HUES48 (cell line): ENCODE results near the gene NRARP.
A peak's percentile ranks its signal among the peaks of the same experiment; 100 is the strongest.

Source experiments
- H3K27ac ChIP-seq: one replicate; pipeline ENCODE4 v1.7.0; 2013; ENCODE audit warnings: low read depth, low read length, inconsistent platforms
- H3K27me3 ChIP-seq: 2 replicates; pipeline ENCODE4 v1.6.1; 2013; ENCODE audit warnings: mild to moderate bottlenecking, low read length; ENCODE audit not compliant: control insufficient read depth, insufficient read depth
- H3K36me3 ChIP-seq: 2 replicates; pipeline ENCODE4 v1.6.1; 2013; ENCODE audit warnings: low read length; ENCODE audit not compliant: control insufficient read depth, insufficient read depth
- H3K4me1 ChIP-seq: 2 replicates; pipeline ENCODE4 v1.6.1; 2013; ENCODE audit warnings: mild to moderate bottlenecking, low read length; ENCODE audit not compliant: control insufficient read depth, insufficient read depth
- H3K4me3 ChIP-seq: 2 replicates; pipeline ENCODE4 v1.5.1; 2013; ENCODE audit warnings: mild to moderate bottlenecking, low read depth, low read length
- H3K9ac ChIP-seq: 2 replicates; pipeline ENCODE4 v1.6.1; 2013; ENCODE audit warnings: mild to moderate bottlenecking, low read depth, low read length, moderate library complexity
- H3K9me3 ChIP-seq: 2 replicates; pipeline ENCODE4 v1.6.1; 2013; ENCODE audit warnings: low read length; ENCODE audit not compliant: control insufficient read depth, insufficient read depth

NRARP gene

DNA sequence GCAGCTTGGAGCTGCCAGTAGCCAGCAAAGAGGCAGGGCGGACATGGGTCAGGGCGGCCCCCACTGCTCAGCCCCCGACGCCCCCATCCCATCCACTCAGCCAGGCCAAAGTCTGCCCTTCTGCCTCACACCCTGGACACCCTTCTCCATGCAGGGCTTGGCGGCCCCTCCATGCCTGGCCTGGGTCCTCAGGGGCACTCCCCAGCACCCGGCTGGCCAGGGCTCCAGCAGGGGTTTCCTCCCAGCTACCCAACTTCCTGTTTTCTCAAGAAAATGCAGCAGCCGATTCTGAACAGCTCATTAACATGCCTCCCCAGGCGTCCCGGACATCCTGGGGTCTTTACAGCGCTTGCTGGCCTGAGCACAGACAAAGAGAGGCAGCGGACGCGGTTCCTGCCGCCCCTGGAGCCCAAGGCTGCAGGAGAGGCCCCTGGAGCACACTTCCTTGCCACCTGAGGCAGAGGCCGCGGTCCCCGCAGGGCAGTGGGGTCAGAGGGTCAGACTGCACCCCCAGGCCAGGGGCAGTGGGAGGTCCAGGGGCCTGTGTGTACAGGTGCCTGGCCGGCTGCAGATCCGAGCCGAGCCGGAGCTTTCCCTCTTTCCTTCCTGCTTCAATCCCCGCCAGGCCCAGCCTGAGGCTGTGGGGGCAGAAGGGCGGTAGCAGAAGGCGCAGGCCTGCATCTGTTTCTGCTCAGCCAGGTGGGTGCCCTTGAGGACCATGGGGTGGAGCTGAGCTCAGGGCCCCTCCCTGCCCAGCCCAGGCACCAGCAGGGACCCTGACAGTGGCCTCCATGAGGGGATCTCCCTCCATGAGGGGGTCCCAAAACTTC is 18.7 kb upstream of the NRARP start:
- Histone ChIP-seq H3K27me3 (no peaks in the 10 kb centered on the region), H3K9ac (0 out of 2 replicates have a peak overlapping the region, but pooled peaks have one; percentile 24), H3K4me1 (peaks cover 5% of the 10 kb centered on the region), H3K4me3 (no peak overlapping the region), H3K27ac (peak overlapping the region; percentile 51), H3K9me3 (no peaks in the 10 kb centered on the region), H3K36me3 (no peaks in the 10 kb centered on the region)

DNA sequence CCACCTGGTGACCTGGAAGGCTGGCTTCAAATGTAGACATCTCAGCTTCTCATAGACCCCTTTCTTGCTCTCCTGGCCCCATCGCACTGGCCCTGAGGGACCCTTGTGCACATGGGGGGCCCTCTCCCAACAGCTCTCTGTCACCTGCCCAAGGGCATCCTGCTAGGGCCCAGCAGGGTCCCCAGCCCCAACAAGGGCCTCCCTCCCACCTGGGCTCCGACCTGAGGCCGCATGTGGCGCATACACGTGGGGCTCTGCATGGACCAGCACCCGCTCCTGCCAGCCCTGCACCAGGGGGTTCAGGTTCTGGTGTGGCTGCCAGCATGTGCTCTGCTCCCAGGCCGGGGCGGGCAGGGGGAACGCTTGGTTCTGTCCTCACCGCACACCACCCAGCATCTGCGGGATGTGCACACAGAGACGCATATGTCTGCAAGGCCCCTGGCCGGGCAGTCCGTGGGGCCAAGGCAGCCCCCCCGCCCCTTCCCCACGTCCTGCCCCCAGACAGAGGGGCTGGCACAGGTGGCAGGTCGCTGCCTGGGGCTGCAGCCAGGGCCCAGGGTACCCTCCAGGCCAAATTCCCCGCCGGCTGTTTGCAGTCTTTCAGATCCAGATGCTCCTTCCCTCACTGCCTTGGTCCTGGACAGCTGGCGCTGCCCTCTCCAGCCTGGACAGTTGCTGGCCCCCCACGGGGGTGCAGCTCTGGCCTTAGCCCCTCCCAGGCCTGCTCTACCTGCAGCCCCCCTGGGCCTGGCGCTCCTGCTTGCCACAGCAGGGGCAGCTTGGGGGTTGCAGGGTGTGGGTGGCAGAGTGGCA is 17.9 kb upstream of the NRARP start:
- H3K27me3 ChIP-seq = no peaks in the 10 kb centered on the region
- H3K9me3 ChIP-seq = no peaks in the 10 kb centered on the region
- no peak overlapping the region for H3K9ac ChIP-seq
- H3K4me3 ChIP-seq = no peak overlapping the region
- no peak overlapping the region for H3K27ac ChIP-seq
- H3K36me3 ChIP-seq = no peaks in the 10 kb centered on the region
- peaks cover 5% of the 10 kb centered on the region for H3K4me1 ChIP-seq

DNA sequence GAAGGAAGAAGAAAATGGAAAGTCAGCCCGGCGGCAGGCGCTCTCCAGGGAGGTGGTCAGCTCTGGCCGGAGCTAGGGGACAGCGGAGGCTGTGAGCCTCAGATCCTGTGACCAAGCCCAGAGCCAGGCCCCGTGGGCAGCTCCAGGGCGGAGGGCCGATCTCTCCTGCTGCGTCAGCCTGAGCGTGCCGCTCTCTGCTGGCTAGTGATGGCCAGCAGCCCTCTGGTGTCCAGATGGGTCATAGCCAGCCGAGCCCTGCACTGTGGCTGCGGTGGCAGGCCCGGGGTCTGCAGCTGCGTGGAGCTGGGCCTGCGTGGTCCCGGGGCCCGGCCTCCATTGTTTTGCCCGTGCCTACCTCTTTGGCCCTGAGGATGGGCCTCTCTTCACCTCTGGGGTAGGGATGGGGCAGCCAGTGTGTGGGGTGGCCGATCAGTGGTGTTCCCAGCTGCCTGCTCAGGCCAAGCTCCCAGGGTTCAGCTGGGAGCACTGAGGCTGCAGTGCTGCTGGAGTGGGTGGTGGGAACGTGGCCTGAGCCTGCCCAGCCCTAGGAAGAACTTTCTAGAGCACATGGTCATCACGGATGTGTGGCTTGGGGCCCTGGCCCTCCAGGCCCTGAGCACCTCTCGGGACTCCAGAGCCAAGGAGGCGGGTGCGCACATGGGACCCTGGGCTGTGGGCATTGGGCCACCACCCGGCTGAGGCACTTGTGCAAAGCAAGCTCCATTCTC is 17.1 kb upstream of the NRARP start:
- H3K36me3 ChIP-seq = no peaks in the 10 kb centered on the region
- no peaks in the 10 kb centered on the region for H3K9me3 ChIP-seq
- no peaks in the 10 kb centered on the region for H3K27me3 ChIP-seq
- H3K27ac ChIP-seq = no peak overlapping the region
- no peak overlapping the region for H3K4me3 ChIP-seq
- H3K9ac ChIP-seq = no peak overlapping the region
- H3K4me1 ChIP-seq = peaks cover 5% of the 10 kb centered on the region

DNA sequence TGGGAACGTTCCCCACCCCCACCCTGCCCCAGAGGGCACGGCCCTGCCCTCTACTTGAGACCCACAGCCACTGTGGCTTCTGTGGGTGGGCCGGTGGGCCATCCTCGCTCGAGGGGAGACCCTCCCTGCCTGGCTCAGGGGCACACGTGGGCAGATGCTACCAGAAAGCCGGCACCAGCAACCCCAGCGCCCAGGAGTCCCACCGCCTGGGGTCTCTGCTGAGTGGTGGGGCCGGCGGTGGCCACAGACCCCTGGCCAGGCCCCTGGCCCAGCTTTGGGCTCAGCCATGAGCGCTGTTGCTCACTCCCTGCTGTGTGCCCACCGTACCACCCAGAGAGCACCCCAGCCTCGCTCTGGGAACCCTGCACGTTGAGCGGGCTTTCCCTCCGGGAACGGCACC is 16.5 kb upstream of the NRARP start:
- Histone ChIP-seq H3K36me3 (no peaks in the 10 kb centered on the region), H3K4me3 (no peak overlapping the region), H3K27me3 (no peaks in the 10 kb centered on the region), H3K27ac (no peak overlapping the region), H3K9ac (no peak overlapping the region), H3K9me3 (no peaks in the 10 kb centered on the region), H3K4me1 (peaks cover 5% of the 10 kb centered on the region)

DNA sequence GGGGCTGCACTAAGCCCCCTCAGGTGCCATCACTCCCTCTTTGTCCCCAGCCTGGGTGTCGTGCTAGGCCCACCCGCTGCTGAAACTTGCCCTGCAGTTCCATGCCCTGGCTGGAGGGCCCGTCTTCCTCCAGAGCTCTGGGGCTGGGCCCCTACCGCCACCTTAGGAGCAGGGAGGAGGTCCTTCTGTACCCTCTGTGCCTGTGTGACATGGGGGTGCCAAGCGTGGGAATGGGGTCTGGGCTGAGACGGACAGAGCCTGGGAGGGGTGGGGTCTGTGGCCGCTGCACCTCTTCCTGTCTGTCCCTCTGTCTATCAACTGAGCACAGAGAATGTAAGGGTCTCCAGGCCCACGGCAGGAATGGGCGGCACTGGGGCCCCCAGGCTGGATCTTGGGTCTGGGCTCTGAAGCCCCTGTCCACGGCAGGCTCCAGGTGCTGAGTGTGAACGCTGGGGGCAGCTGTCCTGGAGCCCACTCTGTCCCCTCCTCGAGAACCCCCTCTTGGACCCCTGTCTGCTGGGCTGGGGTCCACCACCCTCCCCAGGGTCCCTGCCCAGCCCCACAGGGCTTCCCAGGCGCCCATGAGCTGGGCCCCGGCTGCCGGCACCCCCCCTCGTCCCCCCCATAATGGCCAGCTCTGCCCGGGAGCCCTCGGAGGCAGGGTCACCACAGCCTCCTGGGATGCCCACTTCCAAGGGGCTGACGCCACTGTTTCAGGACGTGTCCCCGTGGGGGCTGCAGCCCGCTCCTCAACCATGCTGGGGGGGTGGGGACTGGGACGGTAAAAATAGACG is 15.8 kb upstream of the NRARP start:
- Histone ChIP-seq H3K27me3 (no peaks in the 10 kb centered on the region), H3K27ac (no peak overlapping the region), H3K4me3 (no peak overlapping the region), H3K36me3 (no peaks in the 10 kb centered on the region), H3K9ac (no peak overlapping the region), H3K4me1 (peaks cover 5% of the 10 kb centered on the region), H3K9me3 (no peaks in the 10 kb centered on the region)

DNA sequence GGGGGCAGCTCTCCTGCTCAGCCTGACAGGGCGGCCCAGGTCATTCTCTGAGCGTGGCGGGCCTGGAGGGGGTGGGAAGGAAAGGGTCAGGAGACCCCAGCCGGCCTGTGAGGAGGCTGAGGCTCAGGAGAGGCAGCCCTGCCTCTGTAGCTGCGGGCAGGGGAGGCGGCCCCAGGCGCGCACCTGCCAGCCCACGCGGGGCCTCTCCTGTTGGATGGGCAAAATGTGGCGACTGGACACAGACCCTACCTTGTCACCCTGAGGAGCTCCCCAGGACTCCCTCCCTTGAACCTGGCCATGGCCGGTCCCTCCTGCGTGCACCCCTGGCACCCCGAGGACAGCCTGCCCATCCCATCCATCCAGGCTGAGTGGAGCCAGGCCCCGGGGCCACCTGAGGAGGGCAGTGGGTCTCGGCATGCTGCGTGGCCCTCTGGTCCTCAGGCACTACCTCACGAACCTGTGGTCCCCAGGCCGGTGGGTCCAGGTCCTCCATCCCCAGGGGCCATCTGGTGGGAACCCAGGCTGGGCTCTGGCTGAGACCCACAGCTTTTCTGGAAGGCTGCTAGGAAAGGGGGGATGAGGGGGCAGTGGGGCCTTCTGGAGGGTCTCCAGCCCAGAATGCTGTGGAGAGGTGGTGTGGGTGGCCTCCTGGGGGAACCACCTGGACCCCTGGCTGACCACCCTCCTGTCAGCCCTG is 15.1 kb upstream of the NRARP start:
- no peak overlapping the region for H3K4me3 ChIP-seq
- H3K27me3 ChIP-seq = no peaks in the 10 kb centered on the region
- no peak overlapping the region for H3K9ac ChIP-seq
- H3K36me3 ChIP-seq = no peaks in the 10 kb centered on the region
- no peak overlapping the region for H3K27ac ChIP-seq
- peaks cover 5% of the 10 kb centered on the region for H3K4me1 ChIP-seq
- no peaks in the 10 kb centered on the region for H3K9me3 ChIP-seq

DNA sequence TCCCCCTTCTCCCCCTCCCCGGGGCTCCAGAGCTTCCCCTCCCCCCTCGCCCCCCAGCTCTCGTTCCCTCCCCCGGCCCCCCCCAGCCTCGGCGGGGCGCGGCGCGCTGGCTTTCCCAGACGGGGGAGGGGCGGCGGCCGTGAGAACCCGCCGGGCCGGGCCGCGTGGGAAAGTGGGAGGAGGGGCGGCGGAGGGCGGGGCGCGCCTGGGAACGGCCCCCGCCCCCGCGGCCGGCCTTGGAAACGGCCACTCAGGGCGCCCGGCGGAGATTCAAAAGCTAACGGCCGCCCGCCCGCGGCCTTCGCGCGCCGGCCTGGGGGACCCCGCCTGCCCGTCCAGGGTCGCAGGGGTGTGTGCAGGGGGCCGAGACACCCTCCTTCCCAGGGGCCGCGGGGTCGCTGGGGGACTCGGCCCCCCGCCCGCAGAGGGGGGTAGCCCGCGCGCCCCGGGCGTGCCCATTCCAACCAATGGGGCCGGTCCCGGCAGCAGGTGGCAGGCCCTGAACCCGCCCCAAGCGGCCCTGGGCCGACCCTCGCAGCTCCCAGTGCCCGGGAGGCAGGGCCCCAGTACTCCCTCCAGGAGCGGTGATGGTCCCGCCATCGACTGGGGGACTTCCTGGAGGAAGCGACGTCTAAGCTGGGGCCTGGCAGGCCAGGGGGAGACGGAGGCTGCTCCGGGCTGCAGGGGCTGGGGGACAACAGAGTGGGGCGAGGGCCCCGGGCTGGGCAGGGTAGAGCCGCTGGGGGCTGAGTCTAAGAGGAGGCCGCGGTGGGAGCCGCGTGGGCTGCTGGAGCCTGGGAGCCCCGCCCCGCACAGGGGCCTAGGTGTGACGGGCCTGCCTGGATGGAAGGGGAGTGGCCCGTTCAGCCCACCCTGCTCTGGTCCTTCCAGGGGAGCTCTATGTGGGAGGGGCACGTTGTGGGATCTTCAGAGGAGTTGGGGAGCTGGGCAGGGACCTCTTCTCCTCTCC is 14.2 kb upstream of the NRARP start:
- peaks cover 5% of the 10 kb centered on the region for H3K4me1 ChIP-seq
- H3K27ac ChIP-seq = no peak overlapping the region
- H3K9ac ChIP-seq = no peak overlapping the region
- H3K27me3 ChIP-seq = no peaks in the 10 kb centered on the region
- no peaks in the 10 kb centered on the region for H3K9me3 ChIP-seq
- no peaks in the 10 kb centered on the region for H3K36me3 ChIP-seq
- peak overlapping the region; percentile 45; the same call in 1 of the 2 replicates for H3K4me3 ChIP-seq

DNA sequence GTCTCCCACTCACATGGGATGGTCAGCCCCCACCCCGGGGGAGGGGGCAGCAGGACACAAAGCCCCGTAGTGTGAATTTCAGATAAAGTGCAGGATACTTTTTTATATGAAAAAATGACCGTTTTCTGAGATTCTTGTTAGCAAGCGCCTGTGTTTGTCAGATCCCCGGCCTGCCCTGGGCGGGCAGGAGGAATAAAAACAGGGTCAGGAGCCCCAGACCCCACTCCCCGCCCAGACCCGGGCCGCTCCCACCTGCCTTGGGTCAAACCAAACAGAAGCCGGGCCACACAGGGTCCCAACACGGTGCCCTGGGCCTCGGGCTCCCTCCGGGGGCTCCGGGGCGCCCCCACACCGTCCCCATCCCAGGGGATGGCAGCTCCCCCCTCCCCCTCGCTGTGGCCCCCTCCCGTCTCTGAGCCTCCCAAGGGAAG is 13.5 kb upstream of the NRARP start:
- Histone ChIP-seq H3K27ac (no peak overlapping the region), H3K4me1 (no peaks in the 10 kb centered on the region; the same call in 1 of the 2 replicates), H3K27me3 (no peaks in the 10 kb centered on the region), H3K36me3 (no peaks in the 10 kb centered on the region), H3K9me3 (no peaks in the 10 kb centered on the region), H3K9ac (no peak overlapping the region), H3K4me3 (no peak overlapping the region)
